ENCODE measurements around the gene CERK. TPM values are rescaled to one million over a fixed set of nuclear protein-coding genes. Genes with fewer than 3 reads are reported as not detected.

Gene CERK
- total RNA-seq, 1 experiment from 2014 or later: 11.6 TPM

GRCh38 chr22:46675479-46675878 is 62.6 kb downstream of the CERK start:
- Mint-ChIP-seq H3K27me3 (ENCODE audit: insufficient read depth, unreplicated experiment) (no peaks in the 10 kb centered on the region), H3K4me1 (ENCODE audit: insufficient read depth, unreplicated experiment) (no peaks in the 10 kb centered on the region), H3K4me3 (ENCODE audit: unreplicated experiment) (no peak overlapping the region), H3K27ac (ENCODE audit: low read depth, unreplicated experiment) (no peak overlapping the region), H3K36me3 (ENCODE audit: insufficient read depth, unreplicated experiment) (peaks cover 26% of the 10 kb centered on the region), H3K9me3 (ENCODE audit: unreplicated experiment) (no peaks in the 10 kb centered on the region)
- ChIA-PET CTCF (no interaction called here), POLR2A (interaction anchor here (0.7 kb wide), 1 partner anchor 539 kb away, joined by 3 read pairs; no protein-coding TSS in a partner anchor)
- intact Hi-C loops (cut with micrococcal nuclease): no loop called here
- DNase-seq (ENCODE audit: unreplicated experiment): no peak
- TF ChIP-seq, protein P1, sequence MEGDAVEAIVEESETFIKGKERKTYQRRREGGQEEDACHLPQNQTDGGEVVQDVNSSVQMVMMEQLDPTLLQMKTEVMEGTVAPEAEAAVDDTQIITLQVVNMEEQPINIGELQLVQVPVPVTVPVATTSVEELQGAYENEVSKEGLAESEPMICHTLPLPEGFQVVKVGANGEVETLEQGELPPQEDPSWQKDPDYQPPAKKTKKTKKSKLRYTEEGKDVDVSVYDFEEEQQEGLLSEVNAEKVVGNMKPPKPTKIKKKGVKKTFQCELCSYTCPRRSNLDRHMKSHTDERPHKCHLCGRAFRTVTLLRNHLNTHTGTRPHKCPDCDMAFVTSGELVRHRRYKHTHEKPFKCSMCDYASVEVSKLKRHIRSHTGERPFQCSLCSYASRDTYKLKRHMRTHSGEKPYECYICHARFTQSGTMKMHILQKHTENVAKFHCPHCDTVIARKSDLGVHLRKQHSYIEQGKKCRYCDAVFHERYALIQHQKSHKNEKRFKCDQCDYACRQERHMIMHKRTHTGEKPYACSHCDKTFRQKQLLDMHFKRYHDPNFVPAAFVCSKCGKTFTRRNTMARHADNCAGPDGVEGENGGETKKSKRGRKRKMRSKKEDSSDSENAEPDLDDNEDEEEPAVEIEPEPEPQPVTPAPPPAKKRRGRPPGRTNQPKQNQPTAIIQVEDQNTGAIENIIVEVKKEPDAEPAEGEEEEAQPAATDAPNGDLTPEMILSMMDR (IDR thresholded peaks at IDR 0.05; ENCODE audit: unreplicated experiment): no peak
- BruUV-seq (replicated peaks): no TSS peak

DNA sequence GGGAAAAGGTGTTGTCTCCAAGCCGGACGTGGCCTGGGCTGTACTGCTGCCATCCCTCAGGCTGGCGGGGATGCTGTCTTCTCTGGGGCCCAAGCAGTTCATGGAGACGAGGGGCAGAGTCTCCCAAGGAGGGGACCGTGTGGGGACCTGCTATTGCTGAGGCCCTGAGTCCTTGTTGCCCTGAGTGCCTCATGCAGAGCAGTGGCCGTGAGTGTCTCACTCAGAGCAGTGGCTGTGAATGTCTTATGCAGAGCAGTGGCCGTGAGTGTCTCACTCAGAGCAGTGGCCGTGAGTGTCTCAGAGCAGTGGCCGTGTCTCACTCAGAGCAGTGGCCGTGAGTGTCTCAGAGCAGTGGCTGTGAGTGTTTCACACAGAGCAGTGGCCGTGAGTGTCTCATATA is 63.1 kb downstream of the CERK start:
- ChIA-PET POLR2A (interaction anchor here (0.7 kb wide), 1 partner anchor 540 kb away, joined by 3 read pairs; no protein-coding TSS in a partner anchor), CTCF (no interaction called here)
- Mint-ChIP-seq H3K9me3 (ENCODE audit: unreplicated experiment) (no peaks in the 10 kb centered on the region), H3K27ac (ENCODE audit: low read depth, unreplicated experiment) (no peak overlapping the region), H3K4me3 (ENCODE audit: unreplicated experiment) (no peak overlapping the region), H3K36me3 (ENCODE audit: insufficient read depth, unreplicated experiment) (peaks cover 26% of the 10 kb centered on the region), H3K27me3 (ENCODE audit: insufficient read depth, unreplicated experiment) (no peaks in the 10 kb centered on the region), H3K4me1 (ENCODE audit: insufficient read depth, unreplicated experiment) (no peaks in the 10 kb centered on the region)
- DNase-seq (ENCODE audit: unreplicated experiment): no peak
- no TSS peak for BruUV-seq (replicated peaks)
- TF ChIP-seq, protein P1 (IDR thresholded peaks at IDR 0.05; ENCODE audit: unreplicated experiment): no peak
- intact Hi-C loops (cut with micrococcal nuclease): no loop called here

DNA sequence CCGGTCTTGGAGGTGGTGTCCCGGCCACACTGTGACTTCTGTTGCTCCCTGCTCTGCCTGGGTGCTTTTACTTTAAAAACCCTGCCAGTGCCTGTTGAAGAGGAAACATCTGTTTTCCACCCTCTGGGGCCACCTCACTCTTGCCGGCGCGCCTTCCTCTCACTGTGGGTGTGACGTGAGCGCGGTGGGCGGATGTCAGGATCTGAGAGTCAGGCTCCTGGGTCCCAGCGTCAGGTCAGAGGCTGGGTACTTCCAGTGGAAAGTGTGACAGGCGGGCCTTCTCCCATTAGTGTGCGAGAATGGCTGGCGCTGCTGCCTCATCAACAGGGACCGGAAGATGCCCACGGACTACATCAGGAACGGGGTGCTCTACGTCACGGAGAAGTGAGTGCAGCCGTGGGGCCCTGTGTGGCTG is 63.7 kb downstream of the CERK start:
- H3K36me3 Mint-ChIP-seq (ENCODE audit: insufficient read depth, unreplicated experiment): peaks cover 26% of the 10 kb centered on the region
- TF ChIP-seq, protein P1 (IDR thresholded peaks at IDR 0.05; ENCODE audit: unreplicated experiment): no peak
- CTCF ChIA-PET: no interaction called here
- no peak overlapping the region for H3K27ac Mint-ChIP-seq (ENCODE audit: low read depth, unreplicated experiment)
- no peaks in the 10 kb centered on the region for H3K4me1 Mint-ChIP-seq (ENCODE audit: insufficient read depth, unreplicated experiment)
- H3K9me3 Mint-ChIP-seq (ENCODE audit: unreplicated experiment): no peaks in the 10 kb centered on the region
- H3K4me3 Mint-ChIP-seq (ENCODE audit: unreplicated experiment): no peak overlapping the region
- intact Hi-C loops (cut with micrococcal nuclease): no loop called here
- no peaks in the 10 kb centered on the region for H3K27me3 Mint-ChIP-seq (ENCODE audit: insufficient read depth, unreplicated experiment)
- no TSS peak for BruUV-seq (replicated peaks)
- POLR2A ChIA-PET: no interaction called here
- DNase-seq (ENCODE audit: unreplicated experiment): no peak

GRCh38 chr22:46673662-46674236 is 64.3 kb downstream of the CERK start:
- TF ChIP-seq, protein P1 (IDR thresholded peaks at IDR 0.05; ENCODE audit: unreplicated experiment): no peak
- no peak overlapping the region for H3K4me3 Mint-ChIP-seq (ENCODE audit: unreplicated experiment)
- no TSS peak for BruUV-seq (replicated peaks)
- H3K27ac Mint-ChIP-seq (ENCODE audit: low read depth, unreplicated experiment): no peak overlapping the region
- no peaks in the 10 kb centered on the region for H3K9me3 Mint-ChIP-seq (ENCODE audit: unreplicated experiment)
- CTCF ChIA-PET: interaction anchor here (0.7 kb wide), 1 partner anchor 87 kb away, joined by 3 read pairs; no protein-coding TSS in a partner anchor
- intact Hi-C loops (cut with micrococcal nuclease): no loop called here
- POLR2A ChIA-PET: no interaction called here
- H3K4me1 Mint-ChIP-seq (ENCODE audit: insufficient read depth, unreplicated experiment): no peaks in the 10 kb centered on the region
- H3K36me3 Mint-ChIP-seq (ENCODE audit: insufficient read depth, unreplicated experiment): peaks cover 26% of the 10 kb centered on the region
- no peaks in the 10 kb centered on the region for H3K27me3 Mint-ChIP-seq (ENCODE audit: insufficient read depth, unreplicated experiment)
- no peak for DNase-seq (ENCODE audit: unreplicated experiment)

All from MCF 10A (cell line).